ENCODE data around the gene RDH13. TPM values are rescaled to one million over a fixed set of nuclear protein-coding genes. Genes with fewer than 3 reads are reported as not detected.

RDH13 gene, protein sequence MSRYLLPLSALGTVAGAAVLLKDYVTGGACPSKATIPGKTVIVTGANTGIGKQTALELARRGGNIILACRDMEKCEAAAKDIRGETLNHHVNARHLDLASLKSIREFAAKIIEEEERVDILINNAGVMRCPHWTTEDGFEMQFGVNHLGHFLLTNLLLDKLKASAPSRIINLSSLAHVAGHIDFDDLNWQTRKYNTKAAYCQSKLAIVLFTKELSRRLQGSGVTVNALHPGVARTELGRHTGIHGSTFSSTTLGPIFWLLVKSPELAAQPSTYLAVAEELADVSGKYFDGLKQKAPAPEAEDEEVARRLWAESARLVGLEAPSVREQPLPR
- 10 to 100 TPM; 32.4 to 72.0 (median 54.5) TPM for total RNA-seq
- 10 to 100 TPM; 21.4 to 36.1 TPM for polyA plus RNA-seq
- long read RNA-seq, donor 1, transcript RDH13-223 (7 exons, 1,931 nt), result major isoform, 78 of 99 reads
- long read RNA-seq, donor 1, partial matches to known transcripts, result 7 of 99 reads
- long read RNA-seq, donor 1, other reads (novel, unspliced or antisense), result 11 of 99 reads
- long read RNA-seq, donor 2, transcript RDH13-223 (7 exons, 1,931 nt), result major isoform, 42 of 63 reads
- long read RNA-seq, donor 2, partial matches to known transcripts, result 6 of 63 reads
- long read RNA-seq, donor 2, other reads (novel, unspliced or antisense), result 11 of 63 reads
- long read RNA-seq, donor 3, transcript RDH13-223 (7 exons, 1,931 nt), result major isoform, 124 of 138 reads
- long read RNA-seq, donor 3, partial matches to known transcripts, result 3 of 138 reads
- long read RNA-seq, donor 3, other reads (novel, unspliced or antisense), result 9 of 138 reads

DNA sequence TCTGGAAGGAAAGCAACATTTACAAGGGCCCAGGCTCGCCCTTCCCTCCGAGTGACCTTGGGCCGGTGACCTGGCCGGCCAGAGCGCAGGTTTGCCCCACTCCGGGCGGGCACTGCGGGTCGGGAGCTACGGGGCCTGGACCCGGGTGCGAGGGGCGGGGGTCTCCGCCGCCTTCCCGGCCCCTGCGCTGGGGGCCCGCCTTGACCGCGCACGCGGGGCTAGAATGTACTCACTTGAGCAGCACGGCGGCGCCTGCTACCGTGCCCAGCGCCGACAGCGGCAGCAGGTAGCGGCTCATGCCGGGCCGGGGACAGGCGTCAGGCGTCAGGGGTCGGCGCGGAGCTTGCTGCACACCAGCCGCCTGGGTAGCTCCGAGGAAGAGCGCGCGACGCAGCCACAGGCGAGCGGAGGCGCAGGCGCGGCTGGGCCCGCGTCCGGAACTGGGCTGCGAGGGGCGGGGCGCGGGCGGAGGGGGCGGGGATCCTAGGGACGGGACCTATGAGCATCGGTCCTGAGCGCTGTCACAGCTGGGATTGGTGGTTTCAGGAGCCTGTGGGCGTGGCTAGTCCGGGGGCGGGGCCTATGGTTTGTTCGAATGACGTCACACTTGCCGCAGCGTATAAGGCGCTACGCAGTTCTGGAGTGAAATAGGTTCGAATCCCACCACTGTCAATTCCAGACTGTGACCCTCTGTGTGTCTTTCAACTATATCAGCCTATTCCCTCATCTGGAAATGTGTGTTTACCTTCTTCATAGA lies at the start of gene RDH13:
Gene RDH13, minus strand, starts transcription at position 414 of the 757 bp plus-strand sequence. Its CDS starts 116 bp downstream, at position 298.
- intact Hi-C loops (cut with DNase I), result loop anchor here in 1 of 10 donors (10.0 kb wide), 1 partner anchor 52 kb away; the partner anchor contains the start of gene PPP1R12C
- TF ChIP-seq, protein P1, sequence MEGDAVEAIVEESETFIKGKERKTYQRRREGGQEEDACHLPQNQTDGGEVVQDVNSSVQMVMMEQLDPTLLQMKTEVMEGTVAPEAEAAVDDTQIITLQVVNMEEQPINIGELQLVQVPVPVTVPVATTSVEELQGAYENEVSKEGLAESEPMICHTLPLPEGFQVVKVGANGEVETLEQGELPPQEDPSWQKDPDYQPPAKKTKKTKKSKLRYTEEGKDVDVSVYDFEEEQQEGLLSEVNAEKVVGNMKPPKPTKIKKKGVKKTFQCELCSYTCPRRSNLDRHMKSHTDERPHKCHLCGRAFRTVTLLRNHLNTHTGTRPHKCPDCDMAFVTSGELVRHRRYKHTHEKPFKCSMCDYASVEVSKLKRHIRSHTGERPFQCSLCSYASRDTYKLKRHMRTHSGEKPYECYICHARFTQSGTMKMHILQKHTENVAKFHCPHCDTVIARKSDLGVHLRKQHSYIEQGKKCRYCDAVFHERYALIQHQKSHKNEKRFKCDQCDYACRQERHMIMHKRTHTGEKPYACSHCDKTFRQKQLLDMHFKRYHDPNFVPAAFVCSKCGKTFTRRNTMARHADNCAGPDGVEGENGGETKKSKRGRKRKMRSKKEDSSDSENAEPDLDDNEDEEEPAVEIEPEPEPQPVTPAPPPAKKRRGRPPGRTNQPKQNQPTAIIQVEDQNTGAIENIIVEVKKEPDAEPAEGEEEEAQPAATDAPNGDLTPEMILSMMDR (IDR thresholded peaks at IDR 0.05), result no peak
- Histone ChIP-seq H3K9me3 (no peaks in the 10 kb centered on the region), H3K4me1 (peaks cover 0 to 31% (median 12%) of the 10 kb centered on the region in 9 donors), H3K4me3 (peak within 1 kb of the TSS; percentile 64 to 97 (median 93)), H3K27ac (peak within 1 kb of the TSS; percentile 57 to 94 (median 91)), H3K36me3 (peaks cover 0 to 19% (median 10%) of the 10 kb centered on the region in 9 donors), H3K27me3 (peaks cover 0 to 38% (median 0%) of the 10 kb centered on the region in 7 donors)
- DNase-seq, result peak; percentile 97 to 98
- 1% methylated on average over 70 of the region's 70 CpGs for WGBS, 2 donors
- ATAC-seq, result peak; percentile 98 to 100 (median 99)

DNA sequence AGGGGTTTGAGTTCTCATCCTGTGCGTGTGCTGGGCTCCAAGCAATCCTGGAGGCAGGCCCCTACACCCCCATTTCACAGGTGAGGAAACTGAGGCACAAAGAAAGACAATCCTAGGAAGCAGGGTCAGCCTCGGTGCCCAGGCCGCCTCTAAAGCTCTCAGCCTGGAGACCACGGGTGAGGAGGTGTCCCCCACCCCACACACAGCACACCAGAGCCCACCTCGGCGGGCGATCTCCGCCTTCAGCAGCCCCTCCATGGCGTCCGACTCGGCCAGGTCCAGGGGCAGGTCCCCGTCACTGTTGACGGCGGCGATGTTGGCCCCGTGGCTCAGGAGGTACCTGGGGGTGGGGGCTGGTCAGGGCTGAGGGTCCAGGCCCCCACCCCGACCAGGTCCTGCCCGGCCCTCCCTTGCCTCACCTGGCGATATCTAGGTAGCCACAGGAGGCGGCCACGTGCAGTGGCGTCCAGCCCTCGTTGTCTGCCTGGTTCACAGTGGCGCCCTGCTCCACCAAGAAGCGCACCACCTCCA lies 49.4 kb upstream of the RDH13 start:
- Histone ChIP-seq H3K27me3 (no peaks in the 10 kb centered on the region), H3K9me3 (no peaks in the 10 kb centered on the region), H3K4me1 (peaks cover 35 to 65% (median 50%) of the 10 kb centered on the region in 9 donors), H3K27ac (peak overlapping the region; percentile 82 to 99 (median 96)), H3K4me3 (no peak overlapping the region), H3K36me3 (peaks cover 0 to 46% (median 0%) of the 10 kb centered on the region in 9 donors)
- 88 to 90% methylated on average over 25 of the region's 25 CpGs for WGBS, 2 donors
- ATAC-seq, result no peak
- no peak for DNase-seq
- TF ChIP-seq, protein P1 (IDR thresholded peaks at IDR 0.05), result no peak
- intact Hi-C loops (cut with DNase I), result loop anchor here in 1 of 10 donors (10.0 kb wide), 1 partner anchor 48 kb away; the partner anchor contains the start of gene RDH13

DNA sequence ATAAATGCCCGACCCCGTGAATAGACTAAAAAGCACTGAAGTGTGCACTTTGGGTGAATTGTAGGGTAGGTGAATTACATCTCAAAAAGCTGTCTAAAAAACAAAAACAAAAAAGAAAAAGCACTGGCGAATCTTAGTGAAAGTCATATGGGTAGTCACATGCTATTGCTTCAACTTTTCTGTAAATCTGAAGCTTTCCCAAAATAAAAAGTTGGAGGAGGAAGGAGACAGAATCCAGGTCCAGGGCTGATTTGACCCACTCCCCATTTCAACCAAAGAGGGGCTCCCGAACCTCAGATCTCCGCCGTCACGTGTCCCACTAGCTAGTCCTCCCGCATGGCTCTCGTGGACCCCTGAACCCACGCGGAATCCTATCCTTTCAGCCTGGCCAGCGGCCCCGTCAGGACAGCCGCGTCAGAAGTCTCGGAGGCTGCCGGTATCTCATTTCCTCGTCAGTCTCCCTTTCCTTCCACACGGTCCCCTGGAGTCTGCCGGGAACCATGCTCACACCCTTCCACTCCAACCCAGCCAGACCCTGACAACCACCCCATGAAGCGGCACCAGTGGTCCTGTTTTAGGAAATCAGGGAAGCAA lies 48.4 kb upstream of the RDH13 start:
- Histone ChIP-seq H3K36me3 (peaks cover 0 to 56% (median 0%) of the 10 kb centered on the region in 9 donors), H3K27me3 (no peaks in the 10 kb centered on the region), H3K27ac (peak overlapping the region; percentile 53 to 99 (median 96)), H3K4me1 (peaks cover 35 to 63% (median 50%) of the 10 kb centered on the region in 9 donors), H3K4me3 (no peak overlapping the region), H3K9me3 (no peaks in the 10 kb centered on the region)
- intact Hi-C loops (cut with DNase I), result loop anchor here in 1 of 10 donors (10.0 kb wide), 1 partner anchor 47 kb away; the partner anchor contains the start of gene RDH13
- DNase-seq (no peak), ATAC-seq (no peak)
- TF ChIP-seq, protein P1 (IDR thresholded peaks at IDR 0.05), result no peak
- 51 to 53% methylated on average over 21 of the region's 21 CpGs for WGBS, 2 donors
